ENCODE data around the gene LTBR.

LTBR gene

DNA sequence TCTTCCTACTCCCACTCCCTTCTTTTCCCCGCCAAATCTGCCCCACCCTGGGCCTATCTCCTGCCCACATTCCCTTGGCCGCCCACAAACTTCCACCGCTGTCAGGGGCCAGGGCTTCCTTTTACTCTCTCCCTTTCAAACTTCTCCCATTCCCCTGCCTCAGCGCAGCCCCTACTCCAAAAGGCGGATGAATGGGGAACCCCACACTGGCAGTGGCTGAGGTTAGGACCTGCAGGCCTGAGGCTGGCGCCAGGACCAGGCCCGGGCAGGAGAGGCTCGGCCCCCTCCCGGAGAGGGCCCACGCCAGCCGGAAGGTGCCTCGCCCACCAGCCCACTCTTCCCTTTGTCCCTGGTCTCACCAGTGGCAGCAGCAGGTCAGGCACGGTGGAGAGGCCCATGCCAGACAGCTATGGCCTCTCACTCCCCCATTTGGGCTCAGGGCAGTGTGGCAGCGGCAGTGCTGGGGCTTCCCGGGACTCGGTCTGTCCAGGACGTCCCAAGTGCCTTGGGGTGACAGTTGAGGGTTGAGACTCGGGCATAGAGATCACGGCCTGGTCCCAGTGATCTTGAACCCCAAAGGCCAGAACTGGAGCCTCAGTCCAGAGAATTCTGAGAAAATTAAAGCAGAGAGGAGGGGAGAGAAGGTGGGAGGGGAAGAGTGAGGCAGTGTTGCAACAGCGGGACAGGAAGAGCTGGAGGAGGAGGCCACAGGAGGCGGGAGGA, 42.4 kb upstream of the LTBR start, which contains the start of gene TNFRSF1A (continued):
- peak; percentile 44 for TF ChIP-seq ZIC2 (tag by site-specific recombination; IDR thresholded peaks at IDR 0.05)
- TF ChIP-seq ZNF221 (tag by site-specific recombination; IDR thresholded peaks at IDR 0.05; ENCODE audit: borderline replicate concordance) = no peak
- TF ChIP-seq ZBTB17 (tag by site-specific recombination; IDR thresholded peaks at IDR 0.05) = no peak
- no peak for TF ChIP-seq ZNF146 (tag by site-specific recombination; IDR thresholded peaks at IDR 0.05)
- TF ChIP-seq ZNF768 (tag by site-specific recombination; IDR thresholded peaks at IDR 0.05) = no peak
- TF ChIP-seq ZSCAN30 (tag by site-specific recombination; IDR thresholded peaks at IDR 0.05) = no peak
- TF ChIP-seq ZXDB (tag by site-specific recombination; IDR thresholded peaks at IDR 0.05) = peak; percentile 58
- no peak for TF ChIP-seq ZBTB7A (tag by site-specific recombination; IDR thresholded peaks at IDR 0.05; ENCODE audit: low read depth)
- TF ChIP-seq SCRT1 (tag by site-specific recombination; IDR thresholded peaks at IDR 0.05; ENCODE audit: borderline replicate concordance) = no peak
- no peak; the same call in 1 of the 2 replicates for TF ChIP-seq ZNF660 (tag by site-specific recombination; IDR thresholded peaks at IDR 0.05)
- no peak for TF ChIP-seq ZNF488 (tag by site-specific recombination; IDR thresholded peaks at IDR 0.05)
- TF ChIP-seq ZNF248 (tag by site-specific recombination; IDR thresholded peaks at IDR 0.05) = no peak
- 0 out of 2 replicates have a peak, but pooled peaks have one; percentile 23 for TF ChIP-seq ZNF76 (tag by site-specific recombination; IDR thresholded peaks at IDR 0.05; ENCODE audit: borderline replicate concordance, low read depth)
- no peak for TF ChIP-seq ZNF596 (tag by site-specific recombination; IDR thresholded peaks at IDR 0.05)
- no peak for TF ChIP-seq ZNF433 (tag by site-specific recombination; IDR thresholded peaks at IDR 0.05; ENCODE audit: low read depth)
- TF ChIP-seq OSR2 (tag by site-specific recombination; IDR thresholded peaks at IDR 0.05) = no peak
- peak; percentile 13; the same call in 1 of the 2 replicates for TF ChIP-seq ZEB2 (tag by site-specific recombination; IDR thresholded peaks at IDR 0.05)
- no peak for TF ChIP-seq HOXD13 (CRISPR knock-in tag; IDR thresholded peaks at IDR 0.05; ENCODE audit: borderline replicate concordance)
- TF ChIP-seq ZBTB48 (tag by site-specific recombination; IDR thresholded peaks at IDR 0.05) = peak; percentile 79
- TF ChIP-seq REPIN1 (tag by site-specific recombination; IDR thresholded peaks at IDR 0.05; ENCODE audit: low read depth) = no peak
- no peak for TF ChIP-seq ZSCAN16 (tag by site-specific recombination; IDR thresholded peaks at IDR 0.05)
- TF ChIP-seq ZNF747 (tag by site-specific recombination; IDR thresholded peaks at IDR 0.05) = no peak
- no peak for TF ChIP-seq ZSCAN23 (tag by site-specific recombination; IDR thresholded peaks at IDR 0.05)
- TF ChIP-seq ZNF10 (tag by site-specific recombination; IDR thresholded peaks at IDR 0.05) = peak; percentile 33
- TF ChIP-seq ZNF292 (tag by site-specific recombination; IDR thresholded peaks at IDR 0.05; ENCODE audit: borderline replicate concordance, low read depth) = no peak
- no peak for TF ChIP-seq ZNF155 (tag by site-specific recombination; IDR thresholded peaks at IDR 0.05)
- no peak for TF ChIP-seq ZNF530 (tag by site-specific recombination; IDR thresholded peaks at IDR 0.05; ENCODE audit: low read depth)
- TF ChIP-seq ZNF785 (tag by site-specific recombination; IDR thresholded peaks at IDR 0.05) = no peak
- TF ChIP-seq ZNF600 (tag by site-specific recombination; IDR thresholded peaks at IDR 0.05) = peak; percentile 42
- TF ChIP-seq ZNF132 (tag by site-specific recombination; IDR thresholded peaks at IDR 0.05; ENCODE audit: borderline replicate concordance) = no peak
- no peak for TF ChIP-seq REST (tag by site-specific recombination; IDR thresholded peaks at IDR 0.05)
- 0 out of 2 replicates have a peak, but pooled peaks have one; percentile 7 for TF ChIP-seq ZNF701 (tag by site-specific recombination; IDR thresholded peaks at IDR 0.05)
- TF ChIP-seq ZFP37 (tag by site-specific recombination; IDR thresholded peaks at IDR 0.05) = no peak
- TF ChIP-seq ZNF521 (tag by site-specific recombination; IDR thresholded peaks at IDR 0.05) = no peak
- no peak for TF ChIP-seq ZNF202 (tag by site-specific recombination; IDR thresholded peaks at IDR 0.05; ENCODE audit: borderline replicate concordance)
- no peak for TF ChIP-seq ZNF184 (tag by site-specific recombination; IDR thresholded peaks at IDR 0.05)
- TF ChIP-seq ZNF398 (tag by site-specific recombination; IDR thresholded peaks at IDR 0.05) = peak; percentile 79
- TF ChIP-seq ZNF548 (tag by site-specific recombination; IDR thresholded peaks at IDR 0.05) = no peak
